K562 (cell line): Measurements from ENCODE around the gene SBK1. TPM values are rescaled to one million over a fixed set of nuclear protein-coding genes. Genes with fewer than 3 reads are reported as not detected.

ENCODE experiments used
- ATAC-seq: fragments of 200-7000 bp; cut with Tn5 transposase; 3 replicates; pipeline ENCODE4 v1.9.1; 2020; ENCODE audit warnings: moderate library complexity
- BruUV-seq: library from RNA; stranded (reverse); fragments of 400-500 nt; replicated peaks from 2 replicates; lab custom pipeline; 2021; lab: Mats Ljungman, UMichigan
- CTCF ChIA-PET: fragments of 300-600 bp; formaldehyde crosslinking; extraction: SDS; loops from one replicate; lab custom pipeline; 2021; ENCODE audit warnings: low intra/inter-chr PET ratio; lab: Yijun Ruan, JAX
- POLR2A ChIA-PET: fragments of 300-600, 350-650 bp; sonication (Branson Sonifier 250); formaldehyde crosslinking; extraction: SDS; loops from one replicate; lab custom pipeline; 2021; ENCODE audit warnings: antibody characterized with exemption, inconsistent platforms; lab: Yijun Ruan, JAX
- DNase-seq, 4 experiments: peaks; one replicate each; pipeline versions ENCODE4 v3.0.0 to v3.0.0-alpha.2; 2011 to 2018; ENCODE audit warnings: low spot score in 3 of 4, mixed read lengths in 3 of 4; ENCODE audit errors: extremely low read depth in 1 of 4
- FAIRE-seq: peaks from 2 replicates; lab custom pipeline; 2011; peaks lifted over from hg19 to GRCh38; lab: Jason Lieb, UNC
- H2AFZ ChIP-seq: 2 replicates; pipeline ENCODE4 v1.6.0; 2011; ENCODE audit warnings: low read depth, low read length, control low read depth, inconsistent platforms
- H3K27ac ChIP-seq: fragments of 200-600 bp; 3 replicates; pipeline ENCODE4 v1.8.0; 2011; ENCODE audit warnings: low read depth, mild to moderate bottlenecking, control low read depth, inconsistent platforms, low read length, moderate library complexity, mixed read lengths; ENCODE audit errors: extremely low read depth
- H3K27me3 ChIP-seq, 2 experiments: fragments of 300-600 bp in 1 of 2; 2 replicates in 1 of 2; 3 replicates in 1 of 2; pipeline versions ENCODE4 v1.6.0 to v1.8.0; 2011; ENCODE audit warnings: inconsistent platforms in 2 of 2, low read length in 2 of 2, mild to moderate bottlenecking in 1 of 2, mixed read lengths in 1 of 2, moderate library complexity in 1 of 2; ENCODE audit not compliant: control insufficient read depth in 2 of 2, insufficient read depth in 2 of 2
- H3K36me3 ChIP-seq: fragments of 300-600 bp; 3 replicates; pipeline ENCODE4 v1.8.0; 2011; ENCODE audit warnings: mild to moderate bottlenecking, low read length, inconsistent platforms; ENCODE audit not compliant: control insufficient read depth, insufficient read depth
- H3K4me1 ChIP-seq, 2 experiments: fragments of 200-600 bp in 1 of 2; replicated peaks in 1 of 2; 2 replicates in 1 of 2; 3 replicates in 1 of 2; pipeline versions ENCODE4 v1.5.1 to v1.8.0; 2011; ENCODE audit warnings: inconsistent platforms in 2 of 2, low read length in 2 of 2, mild to moderate bottlenecking in 1 of 2, mixed read lengths in 1 of 2, moderate library complexity in 1 of 2; ENCODE audit not compliant: control insufficient read depth in 2 of 2, insufficient read depth in 2 of 2
- H3K4me2 ChIP-seq: 2 replicates; pipeline ENCODE4 v1.6.1; 2011; ENCODE audit warnings: low read length, control low read depth, inconsistent platforms, mixed read lengths; ENCODE audit not compliant: insufficient read depth
- H3K4me3 ChIP-seq: fragments of 200-600 bp; sonication (generic), shearing (Covaris generic); 2 replicates; pipeline ENCODE4 v1.5.1; 2016; ENCODE audit warnings: control low read depth, inconsistent platforms
- H3K79me2 ChIP-seq: fragments of 200-600 bp; 3 replicates; pipeline ENCODE4 v1.8.0; 2011; ENCODE audit warnings: low read length, inconsistent platforms; ENCODE audit not compliant: control insufficient read depth, insufficient read depth
- H3K9ac ChIP-seq, 2 experiments: 2 replicates each; pipeline versions ENCODE4 v1.6.0 to v1.6.1; 2011; ENCODE audit warnings: low read depth in 2 of 2, low read length in 2 of 2, control low read depth in 1 of 2, inconsistent platforms in 1 of 2, mild to moderate bottlenecking in 1 of 2, mixed read lengths in 1 of 2; ENCODE audit not compliant: insufficient read depth in 1 of 2
- H3K9me1 ChIP-seq: one replicate; pipeline ENCODE4 v1.6.0; 2011; ENCODE audit warnings: inconsistent platforms, mild to moderate bottlenecking, low read length, moderate library complexity; ENCODE audit not compliant: control insufficient read depth, insufficient read depth
- H3K9me3 ChIP-seq: replicated peaks from 2 replicates; pipeline ENCODE4 v1.5.1; 2011; ENCODE audit warnings: low read depth, low read length, inconsistent platforms; ENCODE audit not compliant: control insufficient read depth, insufficient read depth
- H4K20me1 ChIP-seq: replicated peaks from 2 replicates; pipeline ENCODE4 v1.6.1; 2011; ENCODE audit warnings: low read length, inconsistent platforms, mixed read lengths; ENCODE audit not compliant: control insufficient read depth, insufficient read depth
- SRSF9 ChIP-seq: fragments of 200-400 bp; formaldehyde crosslinking; IDR thresholded peaks from 2 replicates; pipeline ENCODE4 v1.6.1; 2017; ENCODE audit warnings: low read depth, low read length, borderline replicate concordance
- WGBS: fragments of 100-300 bp; shearing (Covaris generic); methylation state at CpG from one replicate; pipeline ENCODE4 v1.1.6; 2016; ENCODE audit warnings: low coverage, mixed read lengths; ENCODE audit not compliant: insufficient coverage; ENCODE audit errors: missing lambda C conversion rate; 5-methylcytosine and 5-hydroxymethylcytosine counted together
- in situ Hi-C: fragments of 300-500 bp; cut with MboI; formaldehyde crosslinking; loops from 4 replicates; pipeline ENCODE4 v1.15.0; 2018; ENCODE audit warnings: inconsistent platforms, mixed read lengths
- intact Hi-C: fragments of 100-400 bp; cut with micrococcal nuclease; formaldehyde crosslinking; loops from 2 replicates; pipeline ENCODE4 v1.14.2; 2022
- polyA plus RNA-seq, 8 experiments: library from polyadenylated mRNA; depleted of rRNA in 4 of 8; stranded (reverse) in 5 of 8; unstranded in 3 of 8; fragments of >200 nt; fragmentation: Nextera tagmentation in 2 of 8; fragmentation: Illumina TruSeq in 1 of 8; extraction: Ambion mirVana in 2 of 8; extraction: Trizol in 1 of 8; gene quantifications; 2 replicates each; pipeline versions ENCODE4 v1.2.1 to v1.2.3, GENCODE V29; 2011 to 2014; ENCODE audit warnings: inconsistent platforms in 1 of 8, missing spikeins in 1 of 8
- total RNA-seq, 7 experiments: library from RNA; depleted of rRNA in 6 of 7; stranded (reverse); fragments of >200 nt in 6 of 7; fragmentation: Illumina TruSeq in 2 of 7; extraction: Trizol in 2 of 7; gene quantifications; 2 replicates each; pipeline versions ENCODE4 v1.2.1 to v1.2.3, GENCODE V29; 2011 to 2021; ENCODE audit warnings: low replicate concordance in 1 of 7
- TF ChIP-seq, protein P1 (sequence below), 2 experiments: fragments of 450-650 bp in 1 of 2; sonication (generic) in 1 of 2; formaldehyde crosslinking in 1 of 2; IDR thresholded peaks; 2 replicates each; pipeline versions ENCODE4 v1.7.1 to v1.9.0; 2016 to 2022; ENCODE audit warnings: inconsistent platforms in 1 of 2, mild to moderate bottlenecking in 1 of 2, missing genetic modification reagents in 1 of 2

SBK1 gene
- total and polyA plus RNA-seq, 9 of the 15 experiments (the other 6 are each of a cell fraction or from before 2014, with no cell fraction given): 0.01 to 0.07 (median 0.03) TPM; not detected in 6

DNA sequence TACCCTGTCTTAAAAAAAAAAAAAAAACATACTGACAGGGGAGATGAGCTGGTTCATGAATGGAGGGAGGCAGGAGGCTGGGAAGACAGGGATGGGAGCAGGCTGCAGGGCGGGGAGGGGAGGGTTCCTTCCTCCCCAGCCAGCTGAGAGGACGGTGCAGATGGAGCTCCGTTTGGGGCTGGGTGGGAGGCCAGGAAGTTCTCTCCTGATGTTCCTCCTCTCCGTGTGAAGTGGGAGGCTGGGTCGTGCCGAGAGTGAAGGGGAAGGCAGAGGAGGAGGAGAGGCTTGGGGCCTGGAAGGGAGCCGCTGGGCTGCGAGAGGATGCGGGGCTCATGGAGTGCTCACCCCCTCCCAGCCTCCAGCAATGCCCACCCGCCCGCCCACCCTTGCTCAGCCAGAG lies 21.3 kb downstream of the SBK1 start:
- Histone ChIP-seq H3K4me1 (peaks cover 0 to 15% of the 10 kb centered on the region in 2 experiments; a peak in 2 of 5 replicates), H3K9me1 (no peaks in the 10 kb centered on the region), H2AFZ (no peak overlapping the region), H3K27me3 (peaks cover 6 to 45% of the 10 kb centered on the region in 2 experiments; a peak in 4 of 5 replicates), H3K9me3 (no peaks in the 10 kb centered on the region), H3K36me3 (no peaks in the 10 kb centered on the region), H3K4me3 (no peak overlapping the region), H3K4me2 (no peak overlapping the region), H3K79me2 (no peaks in the 10 kb centered on the region), H3K27ac (no peak overlapping the region), H4K20me1 (peaks cover 11% of the 10 kb centered on the region), H3K9ac (no peak overlapping the region)
- FAIRE-seq (no peak), ATAC-seq (no peak), DNase-seq (no peak)
- intact Hi-C loops (no loop called here), in situ Hi-C loops (no loop called here)
- BruUV-seq: no TSS peak
- TF ChIP-seq, protein P1, sequence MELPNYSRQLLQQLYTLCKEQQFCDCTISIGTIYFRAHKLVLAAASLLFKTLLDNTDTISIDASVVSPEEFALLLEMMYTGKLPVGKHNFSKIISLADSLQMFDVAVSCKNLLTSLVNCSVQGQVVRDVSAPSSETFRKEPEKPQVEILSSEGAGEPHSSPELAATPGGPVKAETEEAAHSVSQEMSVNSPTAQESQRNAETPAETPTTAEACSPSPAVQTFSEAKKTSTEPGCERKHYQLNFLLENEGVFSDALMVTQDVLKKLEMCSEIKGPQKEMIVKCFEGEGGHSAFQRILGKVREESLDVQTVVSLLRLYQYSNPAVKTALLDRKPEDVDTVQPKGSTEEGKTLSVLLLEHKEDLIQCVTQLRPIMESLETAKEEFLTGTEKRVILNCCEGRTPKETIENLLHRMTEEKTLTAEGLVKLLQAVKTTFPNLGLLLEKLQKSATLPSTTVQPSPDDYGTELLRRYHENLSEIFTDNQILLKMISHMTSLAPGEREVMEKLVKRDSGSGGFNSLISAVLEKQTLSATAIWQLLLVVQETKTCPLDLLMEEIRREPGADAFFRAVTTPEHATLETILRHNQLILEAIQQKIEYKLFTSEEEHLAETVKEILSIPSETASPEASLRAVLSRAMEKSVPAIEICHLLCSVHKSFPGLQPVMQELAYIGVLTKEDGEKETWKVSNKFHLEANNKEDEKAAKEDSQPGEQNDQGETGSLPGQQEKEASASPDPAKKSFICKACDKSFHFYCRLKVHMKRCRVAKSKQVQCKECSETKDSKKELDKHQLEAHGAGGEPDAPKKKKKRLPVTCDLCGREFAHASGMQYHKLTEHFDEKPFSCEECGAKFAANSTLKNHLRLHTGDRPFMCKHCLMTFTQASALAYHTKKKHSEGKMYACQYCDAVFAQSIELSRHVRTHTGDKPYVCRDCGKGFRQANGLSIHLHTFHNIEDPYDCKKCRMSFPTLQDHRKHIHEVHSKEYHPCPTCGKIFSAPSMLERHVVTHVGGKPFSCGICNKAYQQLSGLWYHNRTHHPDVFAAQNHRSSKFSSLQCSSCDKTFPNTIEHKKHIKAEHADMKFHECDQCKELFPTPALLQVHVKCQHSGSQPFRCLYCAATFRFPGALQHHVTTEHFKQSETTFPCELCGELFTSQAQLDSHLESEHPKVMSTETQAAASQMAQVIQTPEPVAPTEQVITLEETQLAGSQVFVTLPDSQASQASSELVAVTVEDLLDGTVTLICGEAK (IDR thresholded peaks at IDR 0.05): no peak
- TF ChIP-seq, protein P1 (CRISPR knock-in tag; IDR thresholded peaks at IDR 0.05): no peak
- TF ChIP-seq SRSF9: no peak
- WGBS: 7% methylated on average over 3 of the region's 11 CpGs
- CTCF ChIA-PET: no interaction called here
- POLR2A ChIA-PET: interaction anchor here (1.1 kb wide), 1 partner anchor 14 kb away, joined by 4 read pairs; no protein-coding TSS in a partner anchor
